HEK293 (cell line): ENCODE data around the gene CACNA1B.

ENCODE experiments used
- CTCF ChIA-PET: fragments of 350-600 bp; formaldehyde crosslinking; extraction: SDS; loops from one replicate; lab custom pipeline; 2021; ENCODE audit warnings: antibody characterized with exemption; lab: Yijun Ruan, JAX
- POLR2A ChIA-PET: fragments of 300-600 bp; formaldehyde crosslinking; extraction: SDS; loops from one replicate; lab custom pipeline; 2020; ENCODE audit warnings: antibody characterized with exemption, inconsistent platforms; lab: Yijun Ruan, JAX
- H3K27ac ChIP-seq: fragments of 200-500 bp; sonication (Bioruptor generic); 2 replicates; pipeline ENCODE4 v1.5.1; 2014; ENCODE audit warnings: low read depth, low read length, control low read depth, inconsistent platforms; ENCODE audit errors: extremely low read depth
- H3K36me3 ChIP-seq, 2 experiments: fragments of 200-500 bp in 1 of 2; sonication (Bioruptor generic) in 1 of 2; 1 replicate in 1 of 2; 2 replicates in 1 of 2; pipeline ENCODE4 v1.5.1; 2014 to 2017; ENCODE audit warnings: inconsistent platforms in 2 of 2, low read length in 2 of 2; ENCODE audit not compliant: control insufficient read depth in 2 of 2, insufficient read depth in 1 of 2
- H3K4me1 ChIP-seq: fragments of 200-500 bp; sonication (Bioruptor generic); 2 replicates; pipeline ENCODE4 v1.5.1; 2014; ENCODE audit warnings: mild to moderate bottlenecking, low read length, inconsistent platforms; ENCODE audit not compliant: control insufficient read depth, insufficient read depth
- H3K4me3 ChIP-seq: 2 replicates; pipeline ENCODE4 v1.5.1; 2011; ENCODE audit warnings: low read depth, mild to moderate bottlenecking, control low read depth, low read length, moderate library complexity
- H3K9me3 ChIP-seq: fragments of 200-500 bp; sonication (Bioruptor generic); 2 replicates; pipeline ENCODE4 v1.5.1; 2014; ENCODE audit warnings: low read depth, low read length, inconsistent platforms; ENCODE audit not compliant: control insufficient read depth, insufficient read depth
- SCRT1 ChIP-seq: fragments of 450-650 bp; formaldehyde crosslinking; IDR thresholded peaks from 2 replicates; pipeline ENCODE4 v1.5.1; 2016; ENCODE audit warnings: missing biosample characterization, missing genetic modification characterization, borderline replicate concordance
- SP3 ChIP-seq: fragments of 450-650 bp; formaldehyde crosslinking; IDR thresholded peaks from 2 replicates; pipeline ENCODE4 v1.5.1; 2016; ENCODE audit warnings: missing biosample characterization, missing genetic modification characterization
- TCF7L2 ChIP-seq: IDR thresholded peaks from 2 replicates; pipeline ENCODE4 v1.6.1; 2011; ENCODE audit warnings: low read depth, mild to moderate bottlenecking, inconsistent platforms, low read length, moderate library complexity, borderline replicate concordance
- ZBTB21 ChIP-seq: fragments of 450-650 bp; formaldehyde crosslinking; IDR thresholded peaks from 2 replicates; pipeline ENCODE4 v1.5.1; 2017; ENCODE audit warnings: missing biosample characterization, missing genetic modification characterization
- ZBTB44 ChIP-seq: fragments of 450-650 bp; IDR thresholded peaks from 2 replicates; pipeline ENCODE4 v1.5.1; 2018; ENCODE audit warnings: missing biosample characterization, mild to moderate bottlenecking, missing genetic modification characterization
- ZBTB49 ChIP-seq: fragments of 450-650 bp; formaldehyde crosslinking; IDR thresholded peaks from 2 replicates; pipeline ENCODE4 v1.5.1; 2016; ENCODE audit warnings: missing biosample characterization, missing genetic modification characterization, low read depth
- ZNF140 ChIP-seq: fragments of 450-650 bp; formaldehyde crosslinking; IDR thresholded peaks from 2 replicates; pipeline ENCODE4 v1.5.1; 2016; ENCODE audit warnings: missing biosample characterization, missing genetic modification characterization
- ZNF248 ChIP-seq: fragments of 450-650 bp; formaldehyde crosslinking; IDR thresholded peaks from 2 replicates; pipeline ENCODE4 v1.5.1; 2017; ENCODE audit warnings: missing biosample characterization, missing genetic modification characterization
- ZNF341 ChIP-seq: fragments of 450-650 bp; formaldehyde crosslinking; IDR thresholded peaks from 2 replicates; pipeline ENCODE4; 2016; ENCODE audit warnings: low read depth, missing biosample characterization, missing genetic modification characterization
- ZNF362 ChIP-seq: fragments of 450-650 bp; formaldehyde crosslinking; IDR thresholded peaks from 2 replicates; pipeline ENCODE4 v1.5.1; 2016; ENCODE audit warnings: missing biosample characterization, missing genetic modification characterization
- ZNF37A ChIP-seq: fragments of 450-650 bp; IDR thresholded peaks from 2 replicates; pipeline ENCODE4 v1.5.1; 2018; ENCODE audit warnings: missing biosample characterization, missing genetic modification characterization
- ZNF449 ChIP-seq: fragments of 450-650 bp; formaldehyde crosslinking; IDR thresholded peaks from 2 replicates; pipeline ENCODE4 v1.5.1; 2017; ENCODE audit warnings: missing biosample characterization, mild to moderate bottlenecking, missing genetic modification characterization, moderate library complexity
- ZNF571 ChIP-seq: fragments of 450-650 bp; formaldehyde crosslinking; IDR thresholded peaks from 2 replicates; pipeline ENCODE4 v1.5.0; 2017; ENCODE audit warnings: missing biosample characterization, missing genetic modification characterization
- ZNF768 ChIP-seq: fragments of 450-650 bp; formaldehyde crosslinking; IDR thresholded peaks from 2 replicates; pipeline ENCODE4 v1.5.1; 2018; ENCODE audit warnings: missing biosample characterization, mild to moderate bottlenecking, missing genetic modification characterization
- ZNF837 ChIP-seq: fragments of 450-650 bp; formaldehyde crosslinking; IDR thresholded peaks from 2 replicates; pipeline ENCODE4 v1.5.1; 2016; ENCODE audit warnings: missing biosample characterization, missing genetic modification characterization
- ZSCAN23 ChIP-seq: fragments of 450-650 bp; formaldehyde crosslinking; IDR thresholded peaks from 2 replicates; pipeline ENCODE4 v1.5.1; 2016; ENCODE audit warnings: missing biosample characterization, missing genetic modification characterization

CACNA1B gene

GRCh38 chr9:138021251-138022056 lies 143.9 kb downstream of the CACNA1B start:
- no peak overlapping the region for H3K27ac ChIP-seq

More at GRCh38 chr9:138021251-138022056, 143.9 kb downstream of the CACNA1B start:
- CTCF ChIA-PET = interaction anchor here (1.0 kb wide), 1 partner anchor 7 kb away, joined by 3 read pairs; no protein-coding TSS in a partner anchor
- TF ChIP-seq ZNF571 (tag by site-specific recombination) = no peak
- TF ChIP-seq ZBTB49 (tag by site-specific recombination) = no peak
- no peak for TF ChIP-seq ZNF37A (tag by site-specific recombination)
- no peak for TF ChIP-seq ZNF140 (tag by site-specific recombination)
- TF ChIP-seq SCRT1 (tag by site-specific recombination) = no peak
- no peak for TF ChIP-seq ZNF768 (tag by site-specific recombination)
- no peak for TF ChIP-seq ZNF362 (tag by site-specific recombination)
- TF ChIP-seq SP3 (tag by site-specific recombination) = no peak
- TF ChIP-seq ZNF449 (tag by site-specific recombination) = no peak
- TF ChIP-seq TCF7L2 = no peak
- TF ChIP-seq ZNF248 (tag by site-specific recombination) = no peak
- TF ChIP-seq ZNF837 = no peak
- TF ChIP-seq ZNF341 = no peak
- TF ChIP-seq ZSCAN23 = no peak
- TF ChIP-seq ZBTB44 (tag by site-specific recombination) = no peak
- no peak for TF ChIP-seq ZBTB21 (tag by site-specific recombination)
- H3K4me1 ChIP-seq = no peaks in the 10 kb centered on the region
- POLR2A ChIA-PET = no interaction called here
- H3K4me3 ChIP-seq = no peak overlapping the region
- no peaks in the 10 kb centered on the region for H3K9me3 ChIP-seq
- no peaks in the 10 kb centered on the region for H3K36me3 ChIP-seq
